ENCODE results near the gene CEP295NL. TPM values are rescaled to one million over a fixed set of nuclear protein-coding genes. Genes with fewer than 3 reads are reported as not detected.

Gene CEP295NL
- total RNA-seq, 1 experiment from 2014 or later: 0.66 TPM

DNA sequence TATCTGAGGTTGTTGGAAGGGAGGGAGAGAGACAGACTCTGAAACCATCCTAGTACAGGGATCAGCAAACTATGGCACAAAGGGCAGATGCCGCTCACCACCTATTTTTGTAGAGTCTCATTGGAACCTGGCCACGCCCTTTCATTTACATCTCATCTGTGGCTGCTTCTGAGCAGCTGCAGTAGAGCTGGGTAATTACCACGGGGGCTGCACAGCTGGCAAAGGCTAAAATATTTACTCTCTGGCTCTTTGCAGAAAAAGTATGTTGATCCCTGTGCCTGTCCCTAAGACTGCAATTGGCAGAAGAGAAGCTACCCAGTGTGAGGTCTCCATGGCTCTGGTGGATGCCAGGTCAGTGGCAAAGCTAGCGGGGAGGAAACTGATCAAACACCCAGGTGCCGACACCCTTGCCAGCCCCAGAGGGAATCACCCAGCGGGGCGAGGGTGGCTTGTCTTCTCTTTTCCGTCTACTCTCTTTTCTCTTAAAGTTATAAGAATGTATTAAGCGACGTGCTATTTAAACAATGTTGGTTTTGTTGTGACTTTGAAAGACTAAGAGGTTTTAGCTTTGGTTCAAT lies 14.0 kb downstream of the CEP295NL start:
- H2BK120ac ChIP-seq (ENCODE audit: low read depth, low read length, poor library complexity, severe bottlenecking): no peak overlapping the region
- H3K4me1 ChIP-seq (ENCODE audit: insufficient read depth, low read length): no peaks in the 10 kb centered on the region
- Mint-ChIP-seq H3K27me3 (ENCODE audit: low read depth) (no peaks in the 10 kb centered on the region; the same call in 1 of the 2 replicates), H3K27ac (no peak overlapping the region; a peak in 1 of 7 replicates), H3K9me3 (no peaks in the 10 kb centered on the region), H3K4me1 (peaks cover 6 to 15% of the 10 kb centered on the region in 2 experiments), H3K4me3 (no peak overlapping the region), H3K36me3 (ENCODE audit: insufficient read depth in 1 of 3, low read depth in 3 of 3) (peaks cover 0 to 6% (median 0%) of the 10 kb centered on the region in 3 experiments; a peak in 3 of 7 replicates)
- TF ChIP-seq CTCF (conservative IDR thresholded peaks at IDR 0.05): no peak
- H3K23ac ChIP-seq (ENCODE audit: insufficient read length, low read depth, low read length): no peak overlapping the region
- no peak overlapping the region for H3K9ac ChIP-seq (ENCODE audit: extremely low read depth, insufficient read length, low read length)
- H2BK20ac ChIP-seq (ENCODE audit: low read depth, low read length, poor library complexity, severe bottlenecking): no peak overlapping the region
- H2BK5ac ChIP-seq (ENCODE audit: insufficient read length, low read length): no peak overlapping the region
- WGBS (ENCODE audit: extremely low coverage, insufficient read length, low lambda C conversion rate): no CpG with 5 or more reads among the region's 10 CpGs
- no peaks in the 10 kb centered on the region for H3K79me2 ChIP-seq (ENCODE audit: insufficient read depth, low read length)
- no peaks in the 10 kb centered on the region for H3K79me1 ChIP-seq (ENCODE audit: insufficient read depth, low read depth, low read length, poor library complexity, severe bottlenecking)
- H3K4me2 ChIP-seq (ENCODE audit: insufficient read depth, insufficient read length, low read length): no peak overlapping the region
- no peak for DNase-seq
- H3T11ph ChIP-seq (ENCODE audit: low read length): no peak overlapping the region
- no peak overlapping the region for H2BK15ac ChIP-seq (ENCODE audit: low read depth, low read length)
- no peak overlapping the region for H3K4ac ChIP-seq (ENCODE audit: low read depth, low read length)
- H3K27ac ChIP-seq (ENCODE audit: insufficient read length, low read depth, low read length): no peak overlapping the region
- H3K14ac ChIP-seq (ENCODE audit: insufficient read depth, low read length): no peak overlapping the region
- H4K5ac ChIP-seq (ENCODE audit: insufficient read length, low read depth, low read length): no peak overlapping the region
- H2AK5ac ChIP-seq (ENCODE audit: insufficient read length, low read length): no peak overlapping the region
- no peaks in the 10 kb centered on the region for H3K27me3 ChIP-seq (ENCODE audit: insufficient read depth, low read length)
- no peak overlapping the region for H2AFZ ChIP-seq (ENCODE audit: low read length)
- no peak overlapping the region for H3K18ac ChIP-seq (ENCODE audit: insufficient read length, low read depth, low read length)
- H3K9me3 ChIP-seq (ENCODE audit: control insufficient read depth, low read depth, low read length): no peaks in the 10 kb centered on the region
- no peaks in the 10 kb centered on the region for H3K23me2 ChIP-seq (ENCODE audit: insufficient read length, low read depth, low read length, poor library complexity, severe bottlenecking)
- H3K56ac ChIP-seq (ENCODE audit: insufficient read length, low read depth, low read length): no peak overlapping the region
- no peaks in the 10 kb centered on the region for H4K20me1 ChIP-seq (ENCODE audit: control insufficient read depth, insufficient read depth, insufficient read length)
- no peak overlapping the region for H2BK12ac ChIP-seq (ENCODE audit: insufficient read length, low read depth, low read length)
- H4K8ac ChIP-seq (replicated peaks; ENCODE audit: insufficient read length, low read depth, low read length): no peak overlapping the region
- no peak overlapping the region for H4K91ac ChIP-seq (ENCODE audit: insufficient read length, low read depth, low read length)

Measured in H9 (cell line).